GM18517 (cell line): ENCODE results near the gene BCAS2.

Experiments
- ATAC-seq: cut with Tn5 transposase; IDR thresholded peaks from one replicate; pipeline ENCODE4 v1.9.1; 2021; ENCODE audit warnings: mild to moderate bottlenecking, moderate library complexity; ENCODE audit not compliant: unreplicated experiment

The BCAS2 gene

DNA sequence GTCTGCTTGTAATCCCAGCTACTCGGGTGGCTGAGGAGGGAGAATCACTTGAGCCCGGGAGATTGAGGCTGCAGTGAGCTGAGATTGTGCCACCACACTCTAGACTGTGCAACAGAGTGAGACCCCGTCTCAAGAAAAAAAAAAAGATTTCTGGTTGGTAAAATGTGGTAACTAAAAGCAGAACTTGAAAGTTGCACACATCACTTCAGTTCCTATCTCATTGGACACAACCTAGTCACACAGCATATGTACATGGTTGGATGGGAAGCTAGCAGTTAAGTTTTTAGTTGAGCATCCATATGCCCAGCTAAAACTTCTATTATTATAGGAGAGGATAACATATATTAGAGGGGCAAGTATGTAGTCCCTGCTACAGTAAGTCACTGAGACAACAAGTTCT lies 22.1 kb downstream of the BCAS2 start:
- no peak for ATAC-seq

DNA sequence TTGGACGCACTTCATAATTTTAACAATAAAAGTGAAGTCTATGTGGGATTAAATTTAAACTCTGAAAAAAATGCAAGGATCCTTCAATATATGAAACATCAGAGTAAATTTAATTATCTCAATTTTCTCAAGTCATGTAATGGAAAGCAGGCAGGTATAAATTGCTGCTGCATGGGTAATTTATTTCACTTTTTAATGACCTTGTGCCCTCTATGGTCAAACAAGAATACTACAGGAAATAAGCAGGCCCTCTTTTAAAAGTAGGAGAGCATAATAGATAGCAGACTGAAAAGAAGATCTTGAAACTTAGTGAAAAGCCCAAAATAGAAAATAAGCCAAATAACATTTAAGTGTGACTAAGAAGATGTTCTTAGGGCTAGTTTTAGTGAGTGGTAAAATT lies 22.9 kb downstream of the BCAS2 start:
- ATAC-seq = no peak

DNA sequence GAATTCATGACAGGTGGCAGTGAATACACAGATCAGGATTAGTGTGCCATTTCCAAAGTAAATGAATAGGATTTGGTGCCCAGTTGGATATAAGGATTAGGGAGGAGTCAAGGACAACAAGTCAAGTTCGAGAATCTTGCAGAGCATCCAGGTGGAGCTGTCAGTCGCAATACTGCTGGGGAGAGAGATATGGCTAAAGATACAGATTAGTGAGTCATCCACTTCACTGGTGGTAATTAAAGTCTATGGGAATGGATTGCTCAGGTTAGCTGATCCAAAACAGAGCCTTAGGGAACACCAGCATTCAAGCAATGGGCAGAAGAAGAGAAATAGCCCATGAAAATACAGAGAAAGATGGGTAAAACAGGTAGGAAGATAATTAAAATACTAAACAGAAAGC lies 26.8 kb downstream of the BCAS2 start:
- ATAC-seq = no peak

DNA sequence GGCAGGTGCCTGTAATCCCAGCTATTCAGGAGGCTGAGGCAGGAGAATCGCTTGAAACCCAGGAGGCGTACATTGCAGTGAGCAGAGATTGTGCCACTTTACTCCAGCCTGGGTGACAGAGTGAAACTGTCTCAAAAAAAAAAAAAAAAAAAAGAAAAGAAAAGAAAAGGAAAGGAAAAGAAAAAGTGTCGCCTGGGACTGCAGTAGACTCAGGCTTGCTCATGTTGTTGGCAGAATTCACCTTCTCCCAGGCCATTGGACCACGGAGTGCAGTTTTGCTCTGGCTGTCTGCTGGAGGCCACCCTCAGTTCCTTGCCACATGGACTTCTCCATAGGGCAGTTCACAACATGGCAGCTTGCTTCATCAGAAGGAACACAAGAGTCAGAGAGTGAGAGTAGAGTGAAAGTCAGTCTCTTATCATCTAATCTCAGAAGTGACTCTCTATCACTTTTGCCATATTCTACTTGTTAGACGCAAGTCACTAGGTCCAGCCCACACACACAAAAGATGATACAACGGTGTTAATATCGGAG lies 29.2 kb downstream of the BCAS2 start:
- ATAC-seq = no peak

DNA sequence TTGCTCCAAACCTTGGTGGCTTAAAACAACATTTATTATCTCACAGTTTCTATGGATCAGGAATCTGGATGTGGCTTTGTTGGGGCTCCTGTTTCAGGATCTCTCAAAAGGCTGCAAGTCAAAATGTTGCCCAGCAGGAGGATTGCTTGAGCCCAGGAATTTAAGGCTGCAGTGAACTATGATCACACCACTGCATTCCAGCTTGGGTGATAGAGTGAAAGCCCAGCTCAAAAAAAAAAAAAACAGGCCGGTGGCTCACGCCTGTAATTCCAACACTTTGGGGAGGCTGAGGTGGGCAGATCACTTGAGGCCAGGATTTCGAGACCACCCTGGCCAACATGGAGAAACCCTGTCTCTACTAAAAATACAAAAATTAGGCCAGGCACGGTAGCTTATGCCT lies 30.0 kb downstream of the BCAS2 start:
- ATAC-seq = no peak

DNA sequence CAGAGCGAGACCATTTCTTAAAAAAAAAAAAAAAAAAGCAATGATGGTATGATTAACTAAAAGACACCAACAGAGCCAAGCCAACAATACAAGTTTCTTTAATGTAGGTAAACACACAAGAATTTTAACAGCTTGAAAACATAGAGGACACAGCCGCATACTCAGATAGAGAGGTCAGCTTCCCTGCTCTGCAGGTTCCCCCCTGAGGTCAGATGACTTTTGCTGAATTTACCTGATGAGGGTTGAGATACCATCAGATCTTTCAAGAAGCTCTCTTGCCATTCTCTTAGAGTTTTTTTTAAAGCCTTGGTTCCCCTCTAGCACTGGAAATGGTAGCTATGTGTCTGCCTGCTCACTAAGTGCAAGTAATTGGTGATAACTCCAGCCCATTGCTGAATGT lies 31.1 kb downstream of the BCAS2 start:
- ATAC-seq = no peak

DNA sequence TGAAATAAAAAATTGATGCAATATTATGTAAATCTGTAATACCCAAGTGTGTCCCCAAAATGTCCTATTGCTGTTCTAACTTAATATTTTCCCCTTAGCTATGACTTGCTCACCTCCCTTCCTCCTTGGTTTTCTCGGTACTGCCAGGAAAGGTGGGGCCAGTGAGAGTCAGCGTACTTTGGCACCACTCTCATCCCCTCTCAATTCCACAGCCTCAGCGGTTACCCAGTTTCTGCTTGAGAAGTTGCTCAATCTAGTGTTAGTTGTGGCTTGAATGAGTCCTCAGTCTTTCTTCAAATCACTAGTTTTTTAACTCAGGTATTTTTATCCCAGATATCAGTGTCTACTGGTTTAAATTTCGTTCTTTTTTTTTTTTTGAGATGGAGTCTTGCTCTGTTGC lies 32.3 kb downstream of the BCAS2 start:
- ATAC-seq = no peak

DNA sequence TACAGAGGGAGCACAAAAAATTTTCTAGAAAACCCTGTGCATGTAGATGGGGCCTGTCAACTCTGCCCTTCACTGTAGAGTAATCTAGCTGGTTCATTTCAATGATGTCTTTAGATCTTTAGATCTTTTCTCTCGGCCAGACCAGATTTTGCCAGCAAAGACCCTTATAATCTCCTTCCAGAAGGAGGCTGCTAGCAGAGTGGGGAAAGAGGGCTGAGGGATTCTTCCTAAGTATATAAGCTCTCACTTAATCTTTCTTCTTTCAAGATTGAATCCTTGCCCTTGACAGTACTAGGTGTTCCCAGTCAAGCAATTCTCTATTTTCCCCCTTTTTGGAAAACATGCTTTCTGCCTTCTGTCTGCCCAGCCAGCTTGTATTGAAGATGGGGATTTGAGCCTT lies 34.3 kb downstream of the BCAS2 start:
- ATAC-seq = no peak

DNA sequence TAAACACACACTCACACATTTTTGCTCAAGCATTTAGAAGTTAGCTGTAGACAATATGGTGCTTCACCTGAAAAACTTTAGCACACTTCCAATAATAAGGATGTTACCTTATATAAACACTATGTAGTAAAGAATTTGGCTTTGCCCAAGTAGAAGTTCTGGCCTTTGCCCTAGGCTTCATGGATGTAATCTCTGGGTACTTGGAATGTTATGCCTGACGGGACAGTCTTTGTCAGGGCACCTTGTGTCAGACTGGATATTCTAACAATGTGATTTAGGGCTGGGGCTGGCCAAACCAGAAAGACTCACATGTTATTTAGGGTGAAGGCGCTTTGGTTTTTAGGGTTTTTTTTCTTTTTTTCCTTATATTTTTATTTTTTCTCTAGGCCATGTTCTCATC lies 35.6 kb downstream of the BCAS2 start:
- ATAC-seq = no peak

DNA sequence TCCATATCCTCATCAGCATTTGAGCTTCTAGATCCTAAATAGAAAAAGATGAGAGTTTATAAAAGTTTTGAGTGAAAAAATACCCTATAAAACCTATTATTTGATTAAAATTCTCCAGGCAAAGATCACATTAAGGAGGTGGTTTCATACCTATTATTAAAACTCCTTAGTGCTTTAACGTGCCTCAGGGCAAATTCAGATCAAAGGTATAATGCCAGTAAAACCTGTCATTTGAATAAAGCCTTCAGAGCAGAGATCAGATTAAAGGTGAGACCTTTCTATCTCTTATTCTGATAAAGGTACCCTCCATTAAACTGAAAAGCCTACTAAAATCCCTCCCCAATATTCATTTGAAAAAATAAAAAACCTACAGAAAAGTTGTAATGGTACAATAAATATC lies 36.1 kb downstream of the BCAS2 start:
- no peak for ATAC-seq

DNA sequence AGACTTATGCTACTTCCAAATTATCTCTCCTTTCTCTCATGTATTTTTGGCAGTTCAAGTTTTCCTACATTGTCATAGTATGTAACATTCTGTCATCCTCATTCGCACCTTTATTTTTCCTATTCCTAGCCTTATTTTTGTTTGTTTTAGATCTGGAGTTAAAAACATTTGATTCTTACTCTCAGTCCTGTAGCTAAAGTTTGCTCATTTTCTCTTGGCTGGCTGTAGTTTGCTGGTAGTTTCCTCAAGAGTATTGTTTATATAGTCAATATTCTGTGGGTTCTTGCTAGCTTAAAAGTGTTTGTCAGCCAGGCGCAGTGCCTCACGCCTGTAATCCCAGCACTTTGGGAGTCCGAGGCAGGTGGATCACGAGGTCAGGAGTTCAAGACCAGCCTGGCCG lies 40.6 kb downstream of the BCAS2 start:
- no peak for ATAC-seq

DNA sequence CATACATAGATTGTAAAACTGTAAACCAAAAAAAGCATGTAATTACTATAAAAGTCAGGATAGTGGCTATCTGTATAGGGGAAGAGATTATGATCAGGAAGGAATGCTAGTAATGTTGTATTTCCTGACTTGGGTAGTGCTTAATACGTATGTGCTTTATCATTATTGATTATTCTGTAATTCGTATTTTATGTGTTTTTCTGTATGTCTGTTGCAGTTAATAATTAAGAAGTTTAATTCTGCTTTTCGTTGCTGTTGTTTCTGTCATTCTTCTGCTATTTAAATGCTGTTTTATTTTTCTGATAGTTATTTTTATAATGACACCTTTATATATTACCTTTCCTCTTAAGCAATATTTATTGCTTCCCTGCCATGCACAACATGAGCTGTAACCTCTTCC lies 41.1 kb downstream of the BCAS2 start:
- ATAC-seq = no peak

DNA sequence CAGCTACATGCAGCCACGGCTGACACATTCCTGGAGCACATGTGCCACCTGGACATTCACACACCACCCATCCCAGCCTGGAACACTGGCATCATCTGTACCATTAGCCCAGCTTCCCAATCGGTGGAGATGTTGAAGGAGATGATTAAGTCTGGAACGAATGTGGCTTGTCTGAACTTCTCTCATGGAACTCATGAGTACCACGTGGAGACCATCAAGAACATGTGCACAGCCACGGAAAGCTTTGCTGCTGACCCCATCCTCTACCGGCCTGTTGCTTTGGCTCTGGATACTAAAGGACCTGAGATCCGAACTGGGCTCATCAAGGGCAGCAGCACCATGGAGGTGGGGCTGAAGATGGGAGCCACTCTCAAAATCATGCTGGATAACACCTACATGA lies 45.4 kb downstream of the BCAS2 start:
- ATAC-seq = no peak

DNA sequence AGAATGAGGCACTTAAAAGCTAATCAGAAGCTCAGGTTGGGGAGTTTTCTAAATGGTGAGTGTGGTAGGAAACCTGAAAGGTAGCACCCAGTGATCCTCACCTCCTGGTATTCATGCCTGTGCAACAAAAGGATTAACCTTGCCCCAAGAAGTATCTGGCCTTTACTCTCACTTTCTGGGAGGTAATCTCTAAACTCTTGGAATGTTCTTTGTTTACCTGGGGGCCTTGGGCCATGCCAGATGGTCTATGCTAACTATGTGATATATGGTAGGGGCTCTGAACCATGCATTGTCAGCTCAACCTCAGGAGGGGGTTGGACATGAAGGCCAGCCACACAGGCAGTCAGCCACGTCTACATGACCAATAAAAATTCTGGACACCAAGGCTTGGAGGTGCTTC lies 46.0 kb downstream of the BCAS2 start:
- ATAC-seq = no peak

DNA sequence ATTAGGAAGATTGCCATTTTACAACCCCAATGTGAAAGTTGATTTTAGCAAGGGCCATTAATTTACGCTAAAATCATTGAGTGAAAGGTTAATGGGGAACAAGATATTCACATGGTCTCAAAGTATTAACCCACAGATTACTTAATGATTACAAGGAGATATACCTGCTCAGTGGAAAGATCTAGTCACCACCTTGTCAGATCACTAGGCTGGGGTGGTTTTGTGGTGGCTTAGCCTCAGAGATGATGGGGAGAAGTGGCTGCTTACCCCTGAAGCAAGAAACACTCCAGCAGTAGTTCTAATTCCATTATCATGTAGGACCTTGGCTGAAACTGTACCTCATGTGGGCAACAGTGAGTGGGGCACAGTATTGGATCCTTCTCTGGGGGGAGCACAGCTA lies 50.3 kb downstream of the BCAS2 start:
- ATAC-seq = no peak

DNA sequence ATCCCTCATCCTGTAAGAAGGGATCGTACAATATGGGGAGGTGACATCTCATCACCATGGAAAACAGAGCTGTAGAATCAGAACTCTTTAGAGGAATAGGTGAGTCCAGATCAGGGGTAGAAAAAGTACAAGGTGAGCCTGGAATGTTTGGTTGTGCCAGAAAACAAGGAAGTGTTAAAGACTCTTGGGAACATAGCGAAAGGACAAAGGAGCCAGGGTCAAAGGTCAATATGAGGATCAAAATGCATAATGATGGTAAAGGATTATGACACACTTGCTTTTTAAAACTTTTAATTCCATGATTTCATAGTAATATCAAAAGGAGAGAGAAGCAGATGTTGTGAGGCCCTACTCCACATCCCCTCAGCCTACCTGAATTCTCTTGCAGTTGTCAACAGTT lies 51.2 kb downstream of the BCAS2 start:
- ATAC-seq = no peak

DNA sequence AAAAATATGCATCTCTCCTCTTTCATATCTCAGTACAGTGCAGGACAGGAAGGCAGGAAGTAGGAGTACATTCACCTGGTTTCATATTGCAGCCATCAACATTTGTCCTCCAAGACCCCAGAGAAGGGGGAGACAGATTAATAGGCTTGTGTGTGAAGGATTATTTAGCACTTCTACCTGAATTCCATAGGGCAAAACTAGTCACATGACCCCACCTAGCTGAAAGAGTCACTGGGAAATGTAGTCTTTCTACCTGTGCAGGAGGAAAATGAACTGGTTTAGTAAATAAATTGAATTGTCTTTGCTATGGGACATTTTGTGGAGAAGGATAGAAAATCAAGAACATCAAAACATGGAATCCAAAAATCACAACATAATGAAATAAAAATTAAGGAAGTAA lies 56.5 kb downstream of the BCAS2 start:
- no peak for ATAC-seq

DNA sequence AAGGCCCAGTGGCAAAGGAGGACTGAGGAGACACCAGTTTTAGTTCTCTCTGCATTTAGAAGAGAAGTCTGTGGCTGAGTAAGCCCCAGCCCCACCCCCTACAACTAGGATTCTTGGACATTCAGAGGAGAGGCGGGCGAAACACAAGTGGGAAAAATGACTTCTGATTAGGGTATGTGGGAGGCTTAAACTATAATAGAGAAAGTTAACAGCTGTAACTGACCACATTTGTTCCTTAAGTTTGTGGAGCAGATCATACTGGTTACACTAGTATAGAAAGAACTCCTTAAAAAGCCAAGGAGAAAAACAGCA lies 59.2 kb downstream of the BCAS2 start:
- no peak for ATAC-seq

DNA sequence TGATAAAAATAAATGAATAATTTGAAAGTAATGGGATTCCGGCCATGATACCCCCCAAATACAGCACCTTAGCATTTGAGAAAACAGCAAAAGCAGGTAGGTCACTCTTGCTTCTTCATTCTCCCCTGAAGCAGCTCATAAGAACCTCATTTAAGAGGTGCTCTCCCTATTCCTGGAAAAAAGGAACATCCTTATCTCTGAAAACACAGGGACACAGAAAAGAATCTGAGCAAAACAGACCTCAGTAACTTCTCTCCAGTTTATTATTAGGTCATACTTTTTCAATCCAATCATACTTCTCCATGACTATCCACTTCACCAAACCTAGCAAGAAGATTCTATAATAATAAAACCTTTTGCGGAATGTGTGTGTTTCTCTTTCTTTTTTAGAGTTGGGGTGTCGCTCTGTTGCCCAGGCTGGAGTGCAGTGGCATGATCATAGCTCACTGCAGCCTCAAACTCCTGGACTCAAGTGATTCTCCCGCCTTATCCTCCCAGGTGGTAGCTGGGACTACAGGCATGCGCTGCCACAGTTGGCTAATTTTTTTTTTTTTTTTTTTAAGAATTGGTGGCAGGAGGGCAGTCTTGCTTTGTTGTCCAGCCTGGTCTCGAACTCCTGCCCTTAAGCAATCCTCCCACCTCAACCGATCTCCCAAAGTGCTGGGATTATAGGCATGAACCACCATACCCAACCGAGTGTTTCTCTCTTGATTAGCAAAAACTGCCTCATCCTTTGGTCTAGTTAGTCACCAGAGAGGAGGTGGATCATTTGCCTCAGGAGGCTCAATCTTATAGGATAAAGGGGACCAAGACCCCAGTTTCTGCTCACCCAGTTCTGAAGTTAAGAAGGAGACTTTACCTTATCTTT lies 59.8 kb downstream of the BCAS2 start:
- ATAC-seq = no peak
